ENCODE results near the gene MC1R.

DNA sequence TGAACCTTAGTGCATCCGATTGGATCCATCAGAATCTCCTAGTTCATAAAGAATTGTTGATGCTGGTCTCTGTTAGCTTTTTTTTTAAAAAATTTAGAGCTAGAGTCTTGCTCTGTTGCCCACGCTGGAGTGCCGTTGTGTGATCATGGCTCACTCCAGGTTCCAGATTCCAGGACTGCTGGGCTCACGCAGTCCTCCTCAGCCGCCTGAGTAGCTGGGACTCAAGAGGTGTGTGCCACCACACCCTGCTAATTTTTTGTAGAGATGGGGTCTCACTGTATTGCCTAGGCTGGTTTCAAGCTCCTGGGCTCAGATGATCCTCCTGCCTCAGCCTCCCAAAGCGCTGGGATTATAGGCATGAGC, 37.3 kb upstream of the MC1R start:
- TF ChIP-seq, protein P1, sequence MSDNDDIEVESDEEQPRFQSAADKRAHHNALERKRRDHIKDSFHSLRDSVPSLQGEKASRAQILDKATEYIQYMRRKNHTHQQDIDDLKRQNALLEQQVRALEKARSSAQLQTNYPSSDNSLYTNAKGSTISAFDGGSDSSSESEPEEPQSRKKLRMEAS (IDR thresholded peaks at IDR 0.05) = no peak
- no peak for TF ChIP-seq YY1 (IDR thresholded peaks at IDR 0.05; ENCODE audit: low read depth, low read length)
- TF ChIP-seq POLR2A (IDR thresholded peaks at IDR 0.05; ENCODE audit: control extremely low read depth in 1 of 2, low read depth in 2 of 2, low read length in 2 of 2) = no peak
- no peak for TF ChIP-seq KDM4A (IDR thresholded peaks at IDR 0.05; ENCODE audit: low read depth, low read length, severe bottlenecking)
- no peak for TF ChIP-seq POLR2AphosphoS5 (IDR thresholded peaks at IDR 0.05; ENCODE audit: low read depth, low read length)
- TF ChIP-seq SAP30 (IDR thresholded peaks at IDR 0.05; ENCODE audit: insufficient read depth, insufficient replicate concordance, low read length) = no peak
- no peak for TF ChIP-seq CTCF (IDR thresholded peaks at IDR 0.05; ENCODE audit: control extremely low read depth in 1 of 3, insufficient read depth in 1 of 3, low read depth in 1 of 3, low read length in 3 of 3)
- no peak for TF ChIP-seq GABPA (IDR thresholded peaks at IDR 0.05; ENCODE audit: borderline replicate concordance, insufficient read depth, low read length)
